IPS-15b (cell line): ENCODE measurements around the gene DEPDC5.

Experiments used
- H3K27me3 ChIP-seq: one replicate; pipeline ENCODE4 v1.6.1; 2013; ENCODE audit warnings: low read length; ENCODE audit not compliant: control insufficient read depth, insufficient read depth
- H3K36me3 ChIP-seq: one replicate; pipeline ENCODE4 v1.6.1; 2013; ENCODE audit warnings: low read length; ENCODE audit not compliant: control insufficient read depth, insufficient read depth
- H3K4me1 ChIP-seq: one replicate; pipeline ENCODE4 v1.6.1; 2013; ENCODE audit warnings: mild to moderate bottlenecking, low read length; ENCODE audit not compliant: control insufficient read depth, insufficient read depth
- H3K4me3 ChIP-seq: one replicate; pipeline ENCODE4 v1.5.1; 2013; ENCODE audit warnings: low read depth, low read length
- H3K9ac ChIP-seq: one replicate; pipeline ENCODE4 v1.6.1; 2013; ENCODE audit warnings: low read depth, mild to moderate bottlenecking, low read length
- H3K9me3 ChIP-seq: one replicate; pipeline ENCODE4 v1.6.1; 2013; ENCODE audit warnings: mild to moderate bottlenecking, low read length; ENCODE audit not compliant: control insufficient read depth, insufficient read depth

DEPDC5 gene

DNA sequence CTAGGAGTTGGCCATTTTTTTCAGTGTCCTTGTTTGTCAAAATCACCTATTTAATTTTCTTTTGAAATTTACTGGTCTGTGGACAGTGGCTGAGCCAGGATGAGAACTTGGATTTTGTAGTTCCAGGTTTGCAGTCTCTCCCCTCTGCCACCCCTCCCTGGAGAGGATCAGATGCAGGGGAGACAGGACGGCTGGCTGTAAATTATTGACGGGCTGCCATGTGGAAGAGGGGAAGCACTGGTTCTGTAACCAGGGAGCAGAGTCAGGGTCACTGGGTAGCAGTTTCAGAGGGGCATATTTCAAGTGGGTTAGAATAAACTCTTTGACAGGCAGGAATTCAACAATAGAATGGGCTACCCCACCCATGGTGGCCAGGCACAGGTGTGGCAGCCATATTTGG is 169.9 kb downstream of the DEPDC5 start:
- Histone ChIP-seq H3K4me3 (no peak overlapping the region), H3K9ac (no peak overlapping the region), H3K4me1 (peaks cover 2% of the 10 kb centered on the region), H3K27me3 (no peaks in the 10 kb centered on the region), H3K9me3 (no peaks in the 10 kb centered on the region), H3K36me3 (no peaks in the 10 kb centered on the region)

DNA sequence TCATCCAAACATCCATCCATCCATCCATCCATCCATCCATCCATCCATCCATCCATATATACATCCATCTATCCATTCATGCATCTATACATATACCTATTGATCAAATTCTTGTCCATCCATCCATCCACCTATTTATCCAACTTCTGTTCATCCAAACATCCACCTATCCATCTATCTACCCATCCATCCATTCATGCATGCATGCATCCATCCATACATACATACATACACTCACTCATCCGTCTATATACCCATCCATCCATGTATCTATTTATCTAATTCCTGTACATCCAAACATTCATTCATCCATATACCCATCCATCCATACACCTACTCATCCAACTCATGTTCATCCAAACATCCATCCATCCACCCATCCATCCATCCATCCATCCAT is 171.2 kb downstream of the DEPDC5 start:
- no peak overlapping the region for H3K9ac ChIP-seq
- peaks cover 2% of the 10 kb centered on the region for H3K4me1 ChIP-seq
- no peaks in the 10 kb centered on the region for H3K9me3 ChIP-seq
- H3K4me3 ChIP-seq = no peak overlapping the region
- H3K36me3 ChIP-seq = no peaks in the 10 kb centered on the region
- no peaks in the 10 kb centered on the region for H3K27me3 ChIP-seq

DNA sequence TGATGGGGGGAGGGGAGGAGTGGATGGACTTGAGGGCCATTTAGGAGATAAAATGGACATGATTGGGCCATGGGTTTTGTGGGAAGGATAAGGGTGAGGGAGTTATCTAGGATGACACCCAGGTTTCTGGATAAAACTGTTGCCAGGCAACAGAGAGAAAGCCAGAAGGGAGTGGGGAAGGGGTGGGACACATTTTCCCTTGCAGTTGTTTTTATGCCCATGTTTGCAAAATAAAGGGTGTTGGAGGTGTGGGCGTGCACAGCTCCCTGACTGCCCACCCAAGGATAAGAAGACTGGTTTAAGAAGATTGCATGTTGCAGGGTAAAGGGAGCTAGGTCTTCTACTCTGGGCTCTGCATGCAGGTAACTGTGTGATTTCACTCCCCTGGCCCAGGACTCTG is 172.2 kb downstream of the DEPDC5 start:
- no peak overlapping the region for H3K9ac ChIP-seq
- H3K36me3 ChIP-seq = no peaks in the 10 kb centered on the region
- no peaks in the 10 kb centered on the region for H3K9me3 ChIP-seq
- peaks cover 2% of the 10 kb centered on the region for H3K4me1 ChIP-seq
- H3K4me3 ChIP-seq = no peak overlapping the region
- no peaks in the 10 kb centered on the region for H3K27me3 ChIP-seq

- Histone ChIP-seq H3K9ac (no peak overlapping the region), H3K9me3 (no peaks in the 10 kb centered on the region), H3K27me3 (no peaks in the 10 kb centered on the region), H3K36me3 (no peaks in the 10 kb centered on the region), H3K4me1 (peaks cover 2% of the 10 kb centered on the region), H3K4me3 (no peak overlapping the region)
Measured at GRCh38 chr22:31926969-31927368, 173.2 kb downstream of the DEPDC5 start.

DNA sequence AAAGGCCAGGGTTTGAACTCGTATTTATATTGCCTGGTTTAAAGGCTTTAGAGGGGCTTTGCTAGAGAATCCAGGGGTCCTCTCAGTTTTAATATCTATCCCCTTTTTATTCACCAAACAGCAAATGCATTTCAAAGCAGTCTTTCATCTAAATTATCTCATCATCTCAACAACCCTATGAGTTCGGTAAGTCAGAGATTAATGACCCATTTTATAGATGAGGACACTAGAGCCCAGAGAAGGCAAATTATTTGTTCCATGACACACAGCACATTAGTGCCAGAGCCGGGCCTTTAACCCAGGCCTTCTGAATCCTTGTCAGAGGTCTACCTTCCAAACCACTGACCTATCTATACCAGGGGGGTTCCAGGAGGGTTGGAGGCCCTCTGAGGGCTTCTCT is 173.7 kb downstream of the DEPDC5 start:
- Histone ChIP-seq H3K4me3 (no peak overlapping the region), H3K9me3 (no peaks in the 10 kb centered on the region), H3K9ac (no peak overlapping the region), H3K4me1 (peaks cover 2% of the 10 kb centered on the region), H3K27me3 (no peaks in the 10 kb centered on the region), H3K36me3 (no peaks in the 10 kb centered on the region)

- H3K36me3 ChIP-seq = no peaks in the 10 kb centered on the region
Measured at GRCh38 chr22:31929167-31929930, 175.5 kb downstream of the DEPDC5 start.

DNA sequence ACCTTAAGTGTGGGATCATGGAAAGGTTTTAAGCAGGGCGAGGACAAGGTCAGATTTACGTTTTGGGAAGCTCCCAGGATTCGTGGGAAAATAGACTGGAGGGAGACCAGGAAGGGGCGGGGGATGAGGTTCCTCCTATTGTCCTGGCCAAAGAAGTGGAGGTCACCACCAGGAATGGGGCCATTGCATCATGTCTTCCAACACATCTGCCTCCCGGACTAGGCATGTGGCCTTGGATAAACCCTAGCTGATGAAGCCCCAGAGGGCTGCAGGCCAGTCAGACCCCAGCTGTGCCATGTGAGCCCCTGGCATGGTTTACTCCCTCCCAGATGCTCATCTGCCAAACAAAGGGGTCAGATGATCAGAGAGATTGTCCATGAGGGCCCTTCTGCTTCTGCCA is 179.0 kb downstream of the DEPDC5 start:
- Histone ChIP-seq H3K4me1 (peaks cover 6% of the 10 kb centered on the region), H3K27me3 (no peaks in the 10 kb centered on the region), H3K9me3 (no peaks in the 10 kb centered on the region), H3K4me3 (no peak overlapping the region), H3K9ac (no peak overlapping the region), H3K36me3 (no peaks in the 10 kb centered on the region)

More at GRCh38 chr22:31929167-31929930, 175.5 kb downstream of the DEPDC5 start:
- Histone ChIP-seq H3K4me1 (peaks cover 2% of the 10 kb centered on the region), H3K9me3 (no peaks in the 10 kb centered on the region), H3K4me3 (no peak overlapping the region), H3K9ac (no peak overlapping the region), H3K27me3 (no peaks in the 10 kb centered on the region)

DNA sequence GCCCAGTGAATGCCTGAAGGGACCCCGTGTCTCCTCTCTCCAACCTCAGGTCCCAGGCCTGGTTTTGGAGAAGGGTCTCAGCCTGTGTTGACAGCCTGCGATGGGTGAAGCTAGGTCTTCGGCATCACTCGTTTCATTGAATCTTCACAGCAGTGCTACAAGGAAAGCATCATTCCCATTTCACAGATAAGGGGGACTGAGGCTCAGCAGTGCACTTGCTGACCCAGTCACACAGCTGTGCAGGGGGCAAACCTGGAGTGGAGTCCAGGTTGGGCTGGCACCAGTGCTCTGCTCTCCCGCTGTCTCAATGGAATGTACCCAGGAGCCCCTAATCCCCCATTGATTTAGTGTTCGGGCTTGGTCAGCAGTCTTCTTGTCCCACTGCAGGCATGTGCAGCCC is 179.6 kb downstream of the DEPDC5 start:
- no peaks in the 10 kb centered on the region for H3K9me3 ChIP-seq
- no peak overlapping the region for H3K4me3 ChIP-seq
- peaks cover 6% of the 10 kb centered on the region for H3K4me1 ChIP-seq
- no peak overlapping the region for H3K9ac ChIP-seq
- H3K27me3 ChIP-seq = no peaks in the 10 kb centered on the region
- no peaks in the 10 kb centered on the region for H3K36me3 ChIP-seq

- H3K4me1 ChIP-seq = peaks cover 6% of the 10 kb centered on the region
- no peaks in the 10 kb centered on the region for H3K9me3 ChIP-seq
- no peak overlapping the region for H3K4me3 ChIP-seq
- no peaks in the 10 kb centered on the region for H3K36me3 ChIP-seq
- H3K27me3 ChIP-seq = no peaks in the 10 kb centered on the region
- no peak overlapping the region for H3K9ac ChIP-seq
Measured at GRCh38 chr22:31933816-31934482, 180.1 kb downstream of the DEPDC5 start.

DNA sequence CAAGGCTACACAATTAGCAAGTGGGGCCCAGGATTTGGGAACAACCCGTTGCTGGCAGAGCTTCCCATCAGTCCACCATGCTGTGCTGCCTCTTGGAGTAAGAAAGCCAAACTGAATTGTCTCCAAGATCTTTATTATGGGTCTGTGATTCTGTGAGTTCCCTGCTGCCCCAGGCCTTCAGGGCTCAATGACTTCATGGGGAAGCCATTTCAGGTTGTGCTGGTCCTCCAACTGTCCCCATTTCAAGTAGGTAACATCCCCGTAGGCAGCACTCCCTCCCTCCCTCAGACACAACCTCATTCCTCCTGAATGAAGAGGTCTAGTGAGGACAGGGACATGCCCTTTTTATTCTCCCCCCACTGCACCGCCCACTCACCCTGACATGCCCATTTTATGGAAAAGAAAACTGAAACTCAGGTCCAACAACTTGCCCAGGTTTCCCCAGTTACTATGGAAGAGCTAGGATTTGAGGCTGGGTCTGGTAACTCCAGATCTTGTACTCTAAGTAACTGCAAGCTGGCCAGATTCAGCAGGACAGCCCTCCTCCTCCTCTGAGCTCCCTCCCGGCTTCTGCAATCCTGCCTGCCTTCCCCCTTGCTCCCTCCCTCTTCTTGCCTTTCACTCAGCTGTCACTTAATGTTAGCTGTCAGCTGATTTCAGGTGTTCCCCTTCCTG is 182.3 kb downstream of the DEPDC5 start:
- Histone ChIP-seq H3K27me3 (no peaks in the 10 kb centered on the region), H3K4me3 (no peak overlapping the region), H3K36me3 (no peaks in the 10 kb centered on the region), H3K9ac (peak overlapping the region; percentile 24), H3K4me1 (peaks cover 6% of the 10 kb centered on the region), H3K9me3 (no peaks in the 10 kb centered on the region)

DNA sequence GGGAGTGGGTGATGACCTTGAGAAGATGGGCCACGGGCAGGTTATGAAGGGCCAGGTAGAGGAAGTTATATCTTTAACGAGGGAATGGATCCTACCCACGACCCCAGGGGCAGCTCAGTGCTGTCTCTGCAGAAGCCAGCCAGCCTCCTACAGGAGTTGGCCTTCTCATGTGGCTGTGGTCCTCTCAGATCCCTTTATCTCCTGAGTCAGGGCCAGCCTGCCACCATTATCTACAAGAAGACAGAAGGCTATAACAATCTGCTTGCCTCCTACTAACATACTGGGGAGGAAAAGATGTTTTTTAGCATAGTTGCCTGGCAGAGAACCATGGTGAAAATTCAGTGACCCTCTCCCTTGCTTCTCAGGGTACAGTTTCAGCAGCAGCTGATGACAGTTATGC is 183.5 kb downstream of the DEPDC5 start:
- Histone ChIP-seq H3K27me3 (peaks cover 3% of the 10 kb centered on the region), H3K4me3 (no peak overlapping the region), H3K9ac (no peak overlapping the region), H3K9me3 (no peaks in the 10 kb centered on the region), H3K36me3 (no peaks in the 10 kb centered on the region), H3K4me1 (peaks cover 6% of the 10 kb centered on the region)

DNA sequence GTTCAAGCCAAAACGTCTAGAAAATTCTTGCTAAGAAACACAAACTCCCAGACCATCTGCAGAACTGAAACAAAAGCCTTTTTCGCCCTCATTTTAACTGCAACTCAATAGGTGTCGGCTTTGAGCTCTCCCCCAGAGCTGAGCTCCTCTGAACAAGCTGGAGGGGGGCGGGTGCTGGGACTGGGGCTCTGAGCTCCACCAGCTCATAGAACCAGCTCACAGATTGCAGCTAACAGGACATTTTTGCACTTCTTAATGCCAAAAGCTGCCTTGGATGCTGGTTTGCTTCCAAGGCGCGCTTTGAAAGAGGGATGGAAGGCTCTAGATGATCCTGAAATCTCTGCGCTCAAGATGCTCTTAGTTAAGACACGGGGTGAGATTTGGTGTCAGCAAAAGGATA is 184.5 kb downstream of the DEPDC5 start:
- Histone ChIP-seq H3K4me3 (no peak overlapping the region), H3K9me3 (no peaks in the 10 kb centered on the region), H3K27me3 (peaks cover 6% of the 10 kb centered on the region), H3K4me1 (peaks cover 6% of the 10 kb centered on the region), H3K36me3 (no peaks in the 10 kb centered on the region), H3K9ac (no peak overlapping the region)
